NCI-H524 (cell line): Measurements from ENCODE around the gene RRP7A.
"Not testable (repeated sequence)": the region's sequence is repeated elsewhere in the genome, so short reads cannot be mapped to it uniquely, and the experiment has no call there.

ENCODE experiments used
- DNase-seq, 2 experiments: peaks; one replicate each; lab custom pipeline; 2025; lab: John Stamatoyannopoulos, UW

RRP7A gene

DNA sequence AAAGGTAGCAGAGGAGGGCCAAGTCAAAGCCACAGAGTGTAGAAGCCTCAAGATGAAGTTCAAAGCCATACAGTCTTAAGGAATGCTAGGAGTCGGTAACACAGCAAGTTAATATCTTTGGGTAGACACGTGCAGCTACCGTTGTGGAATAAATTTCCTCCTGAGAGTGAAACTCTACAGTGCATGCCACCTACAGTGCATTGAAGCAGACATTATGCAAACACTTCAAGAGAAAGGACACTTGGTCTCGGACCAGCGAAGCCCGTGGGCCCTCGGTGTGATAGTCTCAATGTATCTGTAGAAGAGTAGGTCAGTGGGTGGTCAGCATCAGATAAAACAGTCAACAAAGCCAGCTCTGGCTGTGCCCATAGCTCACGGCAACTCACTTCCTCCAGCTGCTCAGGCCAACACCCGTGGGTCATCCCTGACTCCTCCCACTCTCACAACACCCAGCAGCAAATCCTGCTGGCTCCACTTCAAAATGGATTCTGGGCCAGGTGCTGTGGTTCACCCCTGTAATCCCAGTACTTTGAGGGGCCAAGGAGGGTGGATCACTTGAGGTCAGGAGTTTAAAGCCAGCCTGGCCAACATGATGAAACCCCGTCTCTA, 24.0 kb downstream of the RRP7A start:
- DNase-seq: not testable (repeated sequence)

DNA sequence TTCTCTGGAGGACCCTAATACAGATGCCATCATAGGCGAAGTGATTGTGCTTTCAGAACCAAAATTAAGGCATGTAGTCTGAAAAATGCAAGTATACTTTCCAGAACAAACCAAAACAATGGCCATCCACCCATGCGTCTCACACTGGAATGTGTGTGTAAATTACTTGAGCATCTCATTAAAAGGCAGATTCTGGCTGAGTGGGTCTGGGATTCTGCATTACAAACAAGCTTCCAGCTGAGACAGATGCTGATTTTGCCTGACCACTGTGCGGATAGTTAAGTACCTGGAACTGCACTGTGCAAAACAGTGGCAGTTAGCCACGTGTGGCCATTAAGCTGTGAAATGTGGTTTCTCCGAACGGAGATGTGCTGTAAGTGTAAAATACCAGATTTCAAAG, 26.2 kb downstream of the RRP7A start:
- no peak for DNase-seq

DNA sequence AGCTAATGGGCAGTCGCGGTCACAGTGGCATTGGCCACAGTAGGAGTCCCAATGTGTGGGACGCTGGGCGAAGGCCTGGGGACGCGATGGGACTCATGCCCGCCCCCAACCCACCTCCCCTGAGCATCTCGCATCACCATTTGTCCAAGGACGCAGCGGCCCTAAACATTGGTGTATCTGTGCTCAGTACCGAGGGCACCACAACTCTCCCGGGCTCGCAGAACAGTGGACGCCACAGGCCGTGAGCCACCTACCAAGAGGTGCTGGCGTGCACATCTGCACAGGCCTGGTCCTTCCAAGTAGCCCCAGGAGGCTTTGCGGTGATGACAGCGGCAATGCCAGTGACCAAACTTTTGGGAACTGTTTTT, 27.3 kb downstream of the RRP7A start:
- DNase-seq: no peak

DNA sequence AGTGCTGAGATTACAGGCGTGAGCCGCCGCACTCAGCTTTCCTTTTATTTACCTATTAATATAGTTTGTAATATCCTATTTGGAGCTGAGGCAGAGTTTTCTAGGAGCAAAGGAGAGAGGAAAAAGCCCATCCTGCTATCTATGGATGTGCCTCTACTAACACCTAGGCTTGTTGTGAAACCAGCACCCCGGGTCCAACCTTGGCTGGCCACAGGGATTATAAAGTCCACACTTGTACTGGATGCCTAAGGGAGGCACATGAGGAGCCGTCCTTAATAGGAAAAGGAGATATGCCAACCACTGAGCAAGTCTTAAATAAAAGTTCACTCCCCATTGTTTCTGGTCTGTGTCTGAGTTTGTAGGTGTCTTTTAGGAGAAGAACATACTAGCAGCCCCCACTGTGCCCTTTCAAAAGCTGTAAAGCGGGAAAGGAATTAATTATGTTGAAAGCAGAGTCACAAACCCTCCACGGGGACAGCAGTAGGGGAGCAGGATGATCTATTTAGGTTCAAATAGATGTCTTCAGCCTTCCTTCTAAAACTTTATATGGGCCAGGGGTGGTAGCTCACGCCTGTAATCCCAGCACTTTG, 29.3 kb downstream of the RRP7A start:
- DNase-seq: no peak

DNA sequence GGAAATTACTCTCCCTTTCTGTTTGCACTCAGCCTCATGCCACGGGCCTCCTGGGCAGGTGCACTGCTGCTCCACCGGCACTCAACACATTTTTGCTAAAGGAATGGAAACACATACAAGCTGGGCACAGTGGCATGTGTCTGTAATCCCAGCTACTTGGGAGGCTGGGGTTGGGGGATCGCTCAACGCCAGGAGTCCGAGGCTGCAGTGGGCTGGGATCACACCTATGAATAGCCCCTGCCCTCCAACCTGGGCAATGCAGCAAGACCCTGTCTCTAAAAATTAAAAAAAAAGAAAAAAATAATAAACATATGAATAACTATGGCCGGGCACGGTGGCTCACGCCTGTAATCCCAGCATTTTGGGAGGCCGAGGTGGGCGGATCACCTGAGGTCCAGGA, 30.6 kb downstream of the RRP7A start:
- DNase-seq: no peak

DNA sequence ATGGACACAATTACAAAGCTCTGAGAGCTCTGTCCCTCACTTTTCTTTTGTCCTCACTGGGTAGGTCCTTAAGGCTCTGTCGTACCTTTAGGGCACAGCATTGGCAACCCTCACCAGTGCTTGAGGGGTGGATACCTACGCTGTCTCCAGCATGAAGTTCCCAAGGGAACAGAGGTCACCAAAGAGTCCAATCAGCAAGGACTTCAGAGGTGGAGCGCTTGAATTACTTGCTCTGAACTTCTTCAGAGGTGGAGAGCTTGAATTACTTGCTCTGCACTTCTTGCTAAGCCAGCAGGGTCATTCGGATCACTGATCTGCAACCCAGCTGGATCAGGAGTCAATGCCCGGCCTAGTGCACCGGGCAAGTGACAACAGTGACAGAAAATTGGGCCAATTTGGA, 35.1 kb downstream of the RRP7A start:
- DNase-seq: no peak

DNA sequence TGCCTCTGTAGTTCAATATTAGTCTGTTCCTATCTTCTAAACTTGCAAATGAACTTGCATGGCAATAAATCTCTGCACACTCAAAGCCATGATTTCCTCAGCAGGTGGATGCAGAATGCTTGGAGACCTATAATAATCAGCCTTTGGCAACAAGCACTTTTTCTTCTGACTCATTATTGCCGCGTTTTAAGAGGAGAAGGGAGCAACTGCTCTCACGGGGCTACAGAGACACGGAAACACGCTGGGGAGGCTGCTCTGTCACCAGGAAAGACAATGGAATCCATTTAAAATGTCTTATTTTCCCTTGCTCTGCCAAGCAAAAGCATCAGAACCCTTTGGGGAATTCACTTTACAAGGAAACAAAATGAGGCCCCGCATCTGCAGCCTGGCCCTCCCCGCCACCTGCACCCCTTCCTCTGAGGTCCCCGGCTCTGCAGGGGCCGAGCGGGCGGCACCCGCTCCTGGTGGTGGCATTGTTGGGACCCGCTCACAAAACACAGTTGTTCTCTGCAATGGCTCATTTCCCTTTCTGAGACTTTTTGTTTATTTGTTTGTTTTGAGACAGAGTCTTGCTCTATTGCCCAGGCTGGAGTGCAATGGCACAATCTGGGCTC, 35.9 kb downstream of the RRP7A start:
- DNase-seq: not testable (repeated sequence)

DNA sequence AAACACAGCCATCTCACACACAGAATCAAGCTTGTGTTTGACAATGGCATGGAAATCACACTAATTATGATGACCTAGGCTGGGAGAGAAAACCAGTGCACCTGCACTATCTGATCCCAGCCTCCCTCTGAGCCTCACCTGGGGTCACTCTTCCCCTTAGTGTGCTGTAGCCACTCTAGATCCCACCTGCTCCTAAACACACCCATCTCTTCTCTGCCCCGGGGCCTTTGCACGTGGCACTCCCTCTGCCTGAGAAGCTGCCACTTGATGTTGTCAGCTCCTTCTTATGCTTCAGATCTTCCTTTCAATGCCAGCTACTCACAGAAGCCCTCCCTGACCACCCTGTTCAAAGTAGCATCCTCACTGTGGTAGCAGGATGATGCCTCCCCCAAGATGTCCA, 44.5 kb downstream of the RRP7A start:
- DNase-seq: no peak

DNA sequence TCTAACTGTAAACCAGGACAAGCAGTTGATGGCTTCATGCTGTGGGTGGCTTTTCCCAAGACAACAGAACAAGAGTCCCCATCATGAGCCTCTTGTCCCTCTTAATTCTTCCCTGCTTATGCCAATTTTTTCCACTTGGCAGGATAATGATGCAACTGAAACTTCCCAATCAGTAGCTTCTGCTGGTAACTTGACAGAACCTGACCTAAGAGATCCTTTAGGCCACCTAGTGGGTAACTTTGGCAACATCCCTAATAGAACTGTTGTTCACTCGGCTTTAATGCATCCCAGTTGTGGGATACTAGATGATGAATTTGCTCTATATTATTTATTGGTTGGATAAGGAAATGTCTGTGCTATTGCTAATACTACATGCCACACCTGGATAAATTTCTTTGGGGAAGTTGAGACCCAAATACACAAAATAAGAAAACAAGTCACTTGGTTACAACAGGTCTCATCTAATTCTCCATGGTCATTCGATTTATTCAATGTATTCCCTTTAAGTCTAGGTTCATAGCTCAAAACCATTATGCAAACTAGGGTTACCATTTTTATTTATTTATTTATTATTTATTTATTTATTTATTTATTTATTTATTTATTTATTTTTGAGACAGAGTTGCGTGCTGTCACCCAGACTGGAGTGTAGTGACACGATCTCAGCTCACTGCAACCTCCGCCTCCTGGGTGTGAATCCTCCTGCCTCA, 46.0 kb downstream of the RRP7A start:
- peak; percentile 56 to 71 for DNase-seq

DNA sequence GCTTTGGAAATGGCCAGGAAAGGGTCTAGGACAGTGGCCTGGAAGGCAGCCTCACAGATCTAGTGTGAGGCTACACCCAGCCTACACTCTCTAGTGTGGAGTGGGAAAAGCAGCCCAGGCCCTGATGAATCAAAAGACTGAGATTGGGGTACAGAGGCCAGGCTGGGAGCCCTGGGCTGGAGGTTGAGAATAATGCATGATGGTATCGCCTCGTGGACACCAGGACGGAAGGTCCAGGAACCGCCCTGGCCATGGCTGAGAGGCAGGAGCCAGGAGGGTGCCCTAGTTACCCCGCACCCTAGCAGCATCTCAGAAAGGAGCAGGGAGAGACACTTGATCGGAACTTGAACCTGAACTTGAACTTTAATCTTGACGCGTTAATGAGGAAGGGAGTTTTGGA, 46.9 kb downstream of the RRP7A start:
- no peak for DNase-seq

DNA sequence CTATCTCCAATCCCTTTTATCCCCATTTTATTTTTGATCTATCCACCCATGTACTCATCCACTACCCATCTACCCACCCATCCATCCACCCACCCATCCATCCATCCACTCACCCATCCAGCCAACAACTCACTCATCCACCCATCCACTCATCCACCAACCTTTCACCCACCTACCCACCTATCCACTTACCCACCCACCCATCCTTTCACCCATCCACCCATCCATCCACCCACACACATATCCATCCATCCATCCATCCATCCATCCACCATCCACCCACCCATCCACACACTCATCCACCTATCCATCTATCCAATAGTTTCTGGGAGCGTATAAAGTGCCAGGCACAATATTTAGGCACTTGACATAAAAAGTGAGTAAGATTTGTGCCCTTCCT, 48.2 kb downstream of the RRP7A start:
- no peak for DNase-seq

DNA sequence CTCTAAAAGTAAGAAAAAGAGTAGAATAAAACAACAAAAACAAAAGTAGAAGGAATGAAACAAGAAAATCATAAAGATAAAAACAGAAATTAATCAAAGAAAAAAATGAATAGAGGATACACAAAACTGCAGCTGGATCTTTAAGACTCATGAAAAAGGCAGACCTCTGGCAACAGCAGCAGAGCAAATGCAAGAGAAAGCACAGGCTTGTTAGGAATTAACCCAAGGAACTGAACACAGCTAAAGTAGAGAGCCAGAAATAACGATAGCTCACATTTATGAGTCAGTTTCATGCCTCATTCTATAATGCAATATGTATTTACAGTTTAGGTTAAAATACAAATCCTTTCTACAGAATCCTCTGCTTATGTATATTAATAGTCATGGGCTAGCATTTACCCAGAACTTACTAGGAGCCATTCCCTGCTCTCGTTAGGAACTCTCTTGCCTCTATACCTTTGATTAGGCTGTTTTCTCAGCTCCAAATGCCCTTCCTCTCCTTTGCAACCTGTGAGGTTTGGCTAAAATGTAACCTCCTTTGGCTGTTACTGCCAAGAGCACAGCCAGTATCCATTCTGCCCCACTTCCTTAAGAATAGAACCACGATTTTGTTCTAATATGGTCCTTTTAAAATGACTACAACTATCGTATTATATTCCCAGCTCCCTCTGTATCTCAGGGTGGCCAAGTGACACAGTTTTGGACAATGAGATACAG, 49.1 kb downstream of the RRP7A start:
- DNase-seq: no peak

DNA sequence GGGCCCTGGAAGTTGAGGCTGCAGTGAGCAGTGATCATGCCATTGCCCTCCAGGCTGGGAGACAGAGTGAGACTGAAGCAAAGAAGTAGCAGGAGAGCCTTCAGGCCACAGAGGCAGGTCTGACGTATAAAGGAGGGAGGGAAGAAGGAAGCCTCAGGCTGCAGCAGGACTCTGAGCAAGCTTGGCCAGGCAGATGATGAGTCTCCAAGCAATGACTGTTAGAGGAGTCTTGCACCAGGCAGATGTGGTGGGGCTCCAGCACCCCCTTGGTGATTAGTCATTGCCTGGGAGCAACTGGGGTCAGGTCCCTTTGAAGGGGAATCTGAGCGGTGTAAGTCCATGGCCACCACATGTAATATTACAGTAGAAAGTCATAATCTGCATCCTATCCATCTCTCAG, 50.8 kb downstream of the RRP7A start:
- no peak for DNase-seq

DNA sequence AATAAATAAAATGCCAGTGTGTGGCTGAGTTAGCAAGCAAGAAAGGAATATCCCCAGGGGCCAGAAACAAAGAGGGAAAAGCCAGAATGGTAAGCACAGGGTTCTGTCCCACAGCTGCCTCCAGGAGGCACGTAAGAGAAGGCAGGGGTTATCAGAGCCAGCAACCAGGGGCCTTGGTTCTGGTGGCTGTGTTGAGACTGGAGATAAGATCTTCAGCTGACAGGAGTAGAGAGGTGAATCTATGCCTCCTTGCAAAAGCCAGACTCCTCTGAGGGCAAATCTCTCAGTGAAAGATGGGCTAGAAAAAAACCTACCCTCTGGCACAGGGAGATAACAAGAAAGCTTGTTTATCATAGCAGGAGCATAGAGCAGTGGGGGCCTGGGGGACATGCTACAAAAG, 57.6 kb downstream of the RRP7A start:
- DNase-seq: no peak

DNA sequence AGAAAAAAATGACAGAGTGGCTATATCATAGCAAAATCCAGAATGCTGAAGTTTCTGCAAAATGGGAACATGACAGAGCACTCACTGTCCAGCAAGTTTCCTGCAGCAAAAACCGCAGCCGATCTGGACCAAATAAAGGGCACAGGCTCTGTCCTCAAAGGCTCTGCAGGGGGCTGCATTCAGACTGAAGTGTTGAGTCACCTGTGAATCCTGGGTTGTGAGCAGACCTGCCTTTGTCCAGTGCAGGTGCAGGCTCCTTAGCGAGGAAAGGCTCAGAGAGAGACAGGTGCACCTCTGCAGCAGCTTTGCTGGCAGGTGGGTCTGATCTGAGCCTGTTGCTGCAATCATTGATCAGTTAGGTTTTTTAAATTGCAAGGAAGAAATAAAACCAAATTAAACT, 58.1 kb downstream of the RRP7A start:
- no peak for DNase-seq
